ENCODE results near the gene MICAL2.

- no peak for TF ChIP-seq CTCF (IDR thresholded peaks at IDR 0.05)
- TF ChIP-seq POLR2A (IDR thresholded peaks at IDR 0.05) = no peak
These were observed 123.2 kb downstream of the MICAL2 start for GRCh38 chr11:12233602-12233925.
